Measurements from ENCODE around the gene ACACB.

Gene ACACB

DNA sequence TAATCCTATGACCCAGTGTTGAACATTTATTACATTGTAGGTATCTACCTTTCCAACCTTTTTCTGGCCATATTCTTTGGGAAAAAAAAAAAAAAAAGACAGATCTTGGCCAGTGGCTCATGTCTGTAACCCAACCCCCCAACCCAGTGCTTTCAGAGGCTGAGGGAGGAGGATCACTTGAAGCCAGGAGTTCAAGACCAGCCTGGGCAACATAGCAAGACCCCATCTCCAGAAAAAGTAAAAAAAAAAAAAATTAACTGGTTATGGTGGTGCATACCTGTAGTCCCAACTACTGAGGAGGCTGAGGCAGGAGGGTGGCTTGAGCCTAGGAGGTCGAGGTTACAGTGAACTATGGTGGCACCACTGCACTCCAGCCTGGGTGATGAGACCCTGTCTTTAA lies 58.1 kb downstream of the ACACB start:
- no peak for DNase-seq (ENCODE audit: low spot score)

DNA sequence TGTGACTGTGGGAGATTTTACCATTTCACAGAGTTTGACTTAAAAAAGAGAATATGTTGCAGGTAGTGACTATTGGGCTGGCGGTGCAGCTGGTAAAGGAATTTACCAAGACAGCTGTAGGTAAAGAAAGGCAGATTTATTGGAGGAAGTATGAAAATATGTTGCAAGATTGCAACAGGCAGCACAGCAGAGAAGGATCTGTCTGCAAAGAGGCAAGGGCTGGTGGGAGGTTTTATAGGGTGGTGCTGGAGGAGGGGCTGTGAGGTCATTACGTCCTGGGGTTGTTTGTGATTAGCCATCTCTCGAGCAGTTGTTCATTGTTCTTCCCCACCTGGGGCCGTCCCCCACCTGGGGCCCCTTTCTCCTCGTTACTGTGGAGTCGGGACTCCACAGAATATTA lies 62.1 kb downstream of the ACACB start:
- DNase-seq (ENCODE audit: low spot score), result no peak

DNA sequence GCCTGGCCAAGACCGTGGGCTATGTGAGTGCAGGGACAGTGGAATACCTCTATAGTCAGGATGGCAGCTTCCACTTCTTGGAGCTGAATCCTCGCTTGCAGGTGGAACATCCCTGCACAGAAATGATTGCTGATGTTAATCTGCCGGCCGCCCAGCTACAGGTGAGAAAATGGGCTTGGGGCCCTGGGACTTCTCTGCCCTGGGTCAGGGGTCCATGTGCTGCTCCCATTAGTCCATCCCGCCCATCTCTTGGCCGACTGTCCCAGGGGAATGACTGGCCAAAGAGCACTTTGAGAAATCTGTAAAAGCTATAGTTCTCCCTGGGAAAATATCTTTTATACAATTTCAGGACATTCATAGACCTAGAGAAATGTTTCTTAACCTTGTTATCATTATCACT lies 63.5 kb downstream of the ACACB start:
- DNase-seq (ENCODE audit: low spot score), result no peak

DNA sequence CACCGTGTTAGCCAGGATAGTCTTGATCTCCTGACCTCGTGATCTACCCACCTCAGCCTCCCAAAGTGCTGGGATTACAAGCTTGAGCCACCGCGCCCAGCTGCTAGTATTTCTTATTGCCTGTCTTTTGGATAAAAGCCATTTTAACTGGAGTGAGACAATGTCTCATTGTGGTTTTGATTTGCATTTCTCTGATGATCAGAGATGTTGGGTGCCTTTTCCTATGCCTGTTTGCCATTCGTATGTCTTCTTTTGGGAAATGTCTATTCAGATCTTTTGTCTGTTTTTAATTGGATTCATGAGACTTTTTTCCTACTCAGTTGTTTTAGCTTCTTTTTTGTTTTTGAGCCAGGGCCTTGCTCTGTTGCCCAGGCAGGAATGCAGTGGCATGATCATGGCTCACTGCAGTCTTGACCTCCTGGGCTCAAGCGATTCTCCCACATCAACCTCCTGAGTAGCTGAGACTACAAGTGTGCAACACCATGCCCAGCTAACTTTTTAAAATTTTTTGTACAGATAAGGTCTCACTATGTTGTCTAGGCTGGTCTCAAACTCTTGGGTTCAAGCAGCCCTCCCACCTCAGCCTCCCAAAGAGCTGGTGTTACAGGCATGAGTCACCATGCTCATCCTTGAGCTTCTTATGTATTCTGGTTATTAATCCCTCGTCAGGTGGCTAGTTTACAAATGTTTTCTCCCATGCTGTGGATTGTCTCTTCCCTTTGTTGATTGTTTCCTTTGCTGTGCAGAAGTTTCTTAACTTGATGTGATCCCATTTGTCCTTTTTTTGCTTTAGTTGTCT lies 65.9 kb downstream of the ACACB start:
- peak; percentile 79 for DNase-seq (ENCODE audit: low spot score)

DNA sequence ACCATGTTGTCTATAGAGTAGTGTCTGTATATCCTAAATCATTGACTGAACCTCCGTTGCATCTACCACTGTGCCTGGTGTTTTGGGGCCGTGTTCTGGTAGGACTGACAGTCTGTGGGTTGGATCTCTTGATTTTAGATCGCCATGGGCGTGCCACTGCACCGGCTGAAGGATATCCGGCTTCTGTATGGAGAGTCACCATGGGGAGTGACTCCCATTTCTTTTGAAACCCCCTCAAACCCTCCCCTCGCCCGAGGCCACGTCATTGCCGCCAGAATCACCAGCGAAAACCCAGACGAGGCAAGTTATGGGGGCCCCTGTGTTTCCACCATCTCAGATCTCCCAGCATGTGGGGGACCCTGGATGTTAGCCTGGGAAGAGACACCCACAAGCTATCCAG lies 69.1 kb downstream of the ACACB start:
- DNase-seq (ENCODE audit: low spot score), result no peak

DNA sequence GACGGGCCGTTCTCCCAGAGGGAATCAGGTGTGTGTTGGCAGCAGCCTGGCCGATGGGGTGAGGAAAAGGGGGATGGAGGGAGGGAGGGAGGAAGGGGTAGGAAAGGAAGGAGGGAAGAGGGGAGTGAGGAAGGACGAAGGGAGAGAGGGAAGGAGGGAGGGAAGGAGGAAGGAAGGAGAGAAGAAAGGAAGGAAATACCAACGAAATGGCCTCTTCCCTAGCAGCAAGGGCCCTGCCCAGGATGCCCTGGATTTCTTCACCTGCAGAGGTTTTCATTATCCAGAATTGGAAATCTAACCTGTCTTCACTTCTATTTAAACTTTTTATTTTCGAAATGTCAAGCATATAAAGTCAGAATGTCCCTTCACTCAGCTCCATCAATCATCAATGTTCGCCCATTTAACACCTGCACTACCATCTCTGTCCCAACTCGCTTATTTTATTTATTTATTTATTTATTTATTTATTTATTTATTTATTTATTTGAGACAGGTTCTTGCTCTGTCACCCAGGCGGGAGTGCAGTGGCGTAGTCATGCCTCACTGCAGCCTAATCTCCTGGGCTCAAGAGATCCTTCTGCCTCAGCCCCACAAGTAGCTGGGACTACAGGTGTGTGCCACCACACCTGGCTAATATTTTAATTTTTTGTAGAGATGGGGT lies 70.7 kb downstream of the ACACB start:
- no peak for DNase-seq (ENCODE audit: low spot score)

DNA sequence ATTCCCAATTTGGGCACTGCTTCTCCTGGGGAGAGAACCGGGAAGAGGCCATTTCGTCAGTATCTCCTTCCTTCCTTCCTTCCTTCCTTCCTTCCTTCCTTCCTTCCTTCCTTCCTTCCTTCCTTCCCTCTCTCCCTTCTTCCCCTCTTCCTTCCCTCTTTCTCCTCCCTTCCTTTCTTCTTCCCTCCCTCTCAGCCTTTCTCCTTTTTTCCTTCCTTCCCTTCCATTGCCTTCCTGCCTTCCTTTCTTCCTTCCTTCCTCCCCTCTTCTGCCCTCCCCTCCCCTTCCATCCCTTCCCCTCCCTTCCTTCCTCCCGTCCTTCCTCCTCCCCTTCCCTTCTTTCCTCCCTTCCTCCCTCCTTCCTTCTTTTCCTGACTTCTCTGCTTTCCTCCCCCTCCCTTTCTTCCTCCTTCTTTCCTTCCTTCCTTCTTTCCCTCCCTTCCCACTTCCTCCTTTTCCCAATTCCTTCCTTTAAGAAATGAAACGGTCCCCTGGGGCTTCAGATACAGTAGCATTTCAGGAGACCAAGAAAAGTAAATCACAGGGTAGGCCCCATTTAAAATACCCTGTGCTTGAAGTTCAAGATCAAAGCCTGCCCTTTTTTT lies 71.8 kb downstream of the ACACB start:
- no peak for DNase-seq (ENCODE audit: low spot score)

DNA sequence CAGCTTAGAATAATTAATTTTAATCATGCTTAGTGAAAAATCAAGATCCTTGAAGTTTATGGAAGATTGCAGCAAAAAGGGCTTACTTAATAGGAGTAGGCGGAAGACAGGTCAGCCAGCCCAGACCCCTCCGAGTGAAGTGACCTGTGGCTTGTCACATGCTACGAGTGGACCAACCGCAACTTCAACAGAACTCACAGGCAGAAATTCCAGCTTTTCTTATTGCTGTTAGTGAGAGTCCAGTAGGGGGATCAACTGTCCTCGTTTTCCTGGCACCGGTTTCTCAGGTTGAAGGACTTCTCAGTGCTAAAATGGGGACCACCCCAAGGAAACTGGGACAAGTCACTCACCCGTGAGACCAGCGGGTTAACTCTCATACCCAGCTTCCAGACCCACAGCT lies 72.9 kb downstream of the ACACB start:
- no peak for DNase-seq (ENCODE audit: low spot score)

DNA sequence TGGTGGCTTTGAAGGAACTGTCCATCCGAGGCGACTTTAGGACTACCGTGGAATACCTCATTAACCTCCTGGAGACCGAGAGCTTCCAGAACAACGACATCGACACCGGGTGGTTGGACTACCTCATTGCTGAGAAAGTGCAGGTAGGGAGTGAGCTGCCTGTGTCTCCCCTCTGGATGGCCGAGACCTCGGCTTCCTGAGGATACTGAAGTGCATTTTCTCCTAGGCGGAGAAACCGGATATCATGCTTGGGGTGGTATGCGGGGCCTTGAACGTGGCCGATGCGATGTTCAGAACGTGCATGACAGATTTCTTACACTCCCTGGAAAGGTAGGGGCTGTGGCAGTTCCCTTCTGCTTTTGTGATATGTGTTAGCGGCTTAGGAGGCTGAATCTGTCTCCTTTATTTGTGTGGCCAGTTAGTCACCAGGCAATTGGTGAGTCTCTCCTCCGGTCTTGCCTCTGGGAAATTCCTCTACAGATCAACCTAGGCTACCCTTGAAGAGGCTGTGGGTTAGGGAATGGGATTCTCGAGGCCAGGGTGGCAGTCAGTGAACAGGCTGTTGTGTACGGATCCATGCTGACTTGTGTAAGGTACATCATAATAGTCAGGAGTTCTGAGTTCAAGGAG lies 75.3 kb downstream of the ACACB start:
- DNase-seq (ENCODE audit: low spot score), result no peak

DNA sequence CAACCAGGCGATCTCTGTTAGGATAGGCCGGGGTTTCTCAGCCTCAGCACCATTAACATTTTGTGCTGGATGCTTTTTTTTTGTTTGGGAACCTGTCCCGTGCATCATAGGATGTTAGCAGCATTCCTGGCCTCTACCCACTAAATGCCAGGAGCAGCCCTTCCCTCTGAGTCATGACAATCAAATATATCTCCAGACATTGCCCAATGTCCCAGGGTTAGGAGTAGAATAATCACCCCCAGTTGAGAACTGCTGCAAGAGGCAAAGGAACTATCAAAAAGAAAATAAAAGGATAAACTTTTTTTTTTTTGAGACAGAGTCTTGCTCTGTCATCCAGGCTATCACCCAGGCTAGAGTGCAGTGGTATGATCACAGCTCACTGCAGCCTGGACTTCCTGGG lies 76.0 kb downstream of the ACACB start:
- DNase-seq (ENCODE audit: low spot score), result no peak

DNA sequence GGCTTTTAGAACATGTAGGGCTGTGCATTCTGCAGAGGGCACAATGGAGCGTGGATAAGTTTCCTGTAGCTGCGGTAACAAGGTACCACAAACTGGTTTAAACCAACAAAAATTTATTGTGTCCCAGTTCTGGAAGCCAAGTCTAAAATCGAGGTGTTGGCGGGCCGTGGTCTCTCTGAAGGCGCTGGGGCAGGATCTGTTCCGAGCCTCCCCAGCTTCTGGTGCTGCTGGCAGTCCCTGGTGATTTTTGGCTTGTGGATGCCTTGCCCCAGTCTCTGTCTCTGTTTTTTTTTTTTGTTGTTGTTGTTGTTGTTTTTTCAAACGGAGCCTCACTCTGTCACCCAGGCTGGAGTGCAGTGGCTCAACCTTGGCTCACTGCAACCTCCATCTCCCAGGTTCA lies 77.5 kb downstream of the ACACB start:
- no peak for DNase-seq (ENCODE audit: low spot score)

DNA sequence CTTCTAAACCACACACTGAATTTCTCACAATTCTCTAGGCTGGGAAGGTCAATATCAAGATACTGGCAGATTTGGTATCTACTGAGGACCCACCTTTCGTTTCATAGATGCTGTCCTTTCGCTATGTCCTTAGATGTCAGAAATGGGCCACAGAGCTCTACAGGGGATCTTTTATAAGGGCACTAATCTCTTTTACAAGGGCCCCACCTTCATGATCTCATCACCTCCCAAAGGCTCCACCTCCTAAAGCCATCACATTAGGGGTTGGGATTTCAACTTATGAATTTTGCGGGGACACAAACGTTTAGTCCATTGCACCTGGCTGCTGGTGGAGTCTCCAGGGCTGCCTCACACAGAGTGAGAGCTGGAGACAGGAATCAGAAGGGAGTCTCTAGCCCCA lies 79.9 kb downstream of the ACACB start:
- DNase-seq (ENCODE audit: low spot score), result no peak

DNA sequence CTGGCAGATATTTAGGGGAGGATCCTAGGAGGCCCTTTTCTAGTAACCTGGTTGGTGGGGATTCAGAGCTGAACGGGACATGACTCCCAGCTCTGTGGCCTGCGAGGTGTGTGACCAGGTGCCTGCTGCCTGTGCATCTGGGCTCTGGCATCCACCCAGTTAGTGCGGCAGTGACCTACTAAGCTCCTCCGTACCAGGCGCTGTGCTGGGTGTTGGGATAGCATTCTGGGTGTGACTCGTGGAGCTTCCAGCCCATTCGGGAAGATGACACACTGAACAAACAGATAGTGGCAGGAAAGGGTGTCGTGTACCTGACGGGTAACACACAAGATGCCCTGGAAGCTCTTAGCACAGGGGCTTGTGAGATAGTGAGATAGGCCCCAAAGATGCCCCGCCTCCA lies 80.9 kb downstream of the ACACB start:
- no peak for DNase-seq (ENCODE audit: low spot score)

DNA sequence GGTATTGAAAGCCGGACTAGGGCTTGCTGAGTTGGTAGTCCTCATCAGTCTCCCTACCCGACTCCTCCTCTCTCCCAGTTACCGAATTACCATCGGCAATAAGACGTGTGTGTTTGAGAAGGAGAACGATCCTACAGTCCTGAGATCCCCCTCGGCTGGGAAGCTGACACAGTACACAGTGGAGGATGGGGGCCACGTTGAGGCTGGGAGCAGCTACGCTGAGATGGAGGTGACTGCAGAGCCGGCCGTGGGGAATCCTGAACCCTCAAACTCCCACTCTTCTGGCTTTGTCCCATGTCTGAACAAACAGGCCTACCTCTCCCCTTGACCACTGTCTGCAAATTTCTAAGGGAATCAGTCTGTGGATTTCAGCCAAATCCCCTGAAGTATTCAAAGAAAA lies 82.9 kb downstream of the ACACB start:
- DNase-seq (ENCODE audit: low spot score), result no peak

DNA sequence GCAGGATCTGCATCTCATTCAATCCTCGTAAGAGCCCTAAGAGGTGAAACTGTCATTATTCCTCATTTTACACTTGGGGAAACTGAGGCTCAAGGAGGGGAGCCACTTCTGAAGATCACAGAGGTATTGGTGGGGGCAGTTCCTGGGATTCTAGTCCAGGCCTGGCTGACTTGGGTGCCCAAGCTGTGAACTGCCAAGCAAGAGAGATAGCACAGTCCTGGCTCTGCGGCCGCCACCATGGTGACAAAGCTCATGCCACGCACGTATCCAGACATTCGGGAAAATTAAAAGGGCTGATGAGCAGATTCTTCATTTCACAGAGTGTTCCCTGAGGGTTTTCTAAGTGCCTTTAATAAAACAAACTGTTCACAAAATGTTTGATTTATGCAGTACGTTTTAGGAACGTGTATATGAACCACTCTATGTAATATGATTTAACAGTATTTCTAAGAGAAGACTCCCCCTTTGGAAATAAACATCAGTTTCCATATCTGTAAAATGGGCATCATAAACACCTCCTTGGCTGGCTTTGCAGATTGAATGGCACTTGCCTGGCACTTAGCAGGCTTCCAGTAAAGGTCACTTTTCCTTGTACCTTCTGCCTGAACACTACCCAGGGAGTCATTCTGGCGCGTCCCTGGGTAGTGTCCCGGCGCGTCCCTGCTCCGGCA lies 84.6 kb downstream of the ACACB start:
- no peak for DNase-seq (ENCODE audit: low spot score)

DNA sequence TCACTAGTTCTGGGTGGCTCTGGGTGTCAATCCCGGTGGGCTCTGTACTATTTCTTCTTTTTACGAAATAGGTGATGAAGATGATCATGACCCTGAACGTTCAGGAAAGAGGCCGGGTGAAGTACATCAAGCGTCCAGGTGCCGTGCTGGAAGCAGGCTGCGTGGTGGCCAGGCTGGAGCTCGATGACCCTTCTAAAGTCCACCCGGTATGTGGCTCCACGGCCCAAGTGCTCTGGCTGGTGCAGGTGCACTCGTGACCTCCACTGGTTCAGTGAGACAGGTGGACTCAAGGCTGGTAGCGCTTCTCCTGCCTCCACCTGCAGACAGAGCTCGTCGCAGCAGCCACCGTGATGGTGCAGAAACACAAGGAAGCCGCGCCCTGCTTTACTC lies 85.1 kb downstream of the ACACB start:
- DNase-seq (ENCODE audit: low spot score), result no peak

DNA sequence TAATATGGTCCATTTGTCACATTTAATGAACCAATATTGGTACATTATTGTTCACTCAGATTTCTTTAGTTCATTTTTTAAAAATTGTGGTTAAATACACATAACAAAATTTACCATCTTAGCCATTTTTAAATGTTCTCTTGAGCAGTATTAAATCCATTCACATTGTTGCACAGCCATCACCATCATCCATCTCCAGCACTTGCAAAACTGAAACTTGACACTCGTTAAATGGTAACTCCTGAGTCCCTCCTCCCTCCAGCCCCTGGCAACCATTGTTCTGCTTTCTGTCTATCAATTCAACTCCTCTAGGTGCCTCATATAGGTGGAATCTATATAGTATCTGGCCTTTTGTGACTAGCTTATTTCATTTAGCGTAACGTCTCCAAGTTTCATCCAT lies 86.4 kb downstream of the ACACB start:
- no peak for DNase-seq (ENCODE audit: low spot score)

DNA sequence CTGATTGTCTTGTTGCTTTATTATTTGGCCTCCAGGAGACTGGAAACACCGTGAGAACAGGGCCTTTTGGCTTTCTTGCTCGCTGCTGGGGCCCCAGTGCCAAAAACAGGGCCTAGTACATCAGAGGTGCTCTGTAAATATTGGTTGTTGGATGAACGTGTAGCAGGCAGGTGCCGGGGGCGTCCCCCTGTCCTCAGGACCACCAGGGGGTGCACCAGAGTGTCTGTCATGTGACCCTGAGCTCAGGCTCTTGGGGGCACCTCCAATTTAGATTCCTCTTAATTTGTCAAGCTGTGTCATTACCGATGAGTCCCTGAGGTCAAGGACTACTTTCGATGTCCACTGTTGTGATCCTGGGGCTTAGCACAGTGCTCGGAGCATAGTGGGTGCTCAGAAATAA lies 87.1 kb downstream of the ACACB start:
- no peak for DNase-seq (ENCODE audit: low spot score)

DNA sequence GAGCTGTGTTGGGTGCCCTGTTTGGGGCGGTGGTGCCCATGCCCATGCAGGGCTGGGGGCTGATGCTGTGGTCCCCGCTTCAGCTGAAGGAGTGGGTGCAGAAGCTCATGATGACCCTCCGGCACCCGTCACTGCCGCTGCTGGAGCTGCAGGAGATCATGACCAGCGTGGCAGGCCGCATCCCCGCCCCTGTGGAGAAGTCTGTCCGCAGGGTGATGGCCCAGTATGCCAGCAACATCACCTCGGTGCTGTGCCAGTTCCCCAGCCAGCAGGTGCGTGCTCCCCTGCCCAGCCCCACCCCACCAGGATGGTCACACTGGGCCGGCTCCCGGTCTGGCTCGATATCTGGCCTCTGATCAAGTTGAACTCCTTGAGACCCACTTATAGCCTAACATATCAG lies 92.7 kb downstream of the ACACB start:
- no peak for DNase-seq (ENCODE audit: low spot score)

DNA sequence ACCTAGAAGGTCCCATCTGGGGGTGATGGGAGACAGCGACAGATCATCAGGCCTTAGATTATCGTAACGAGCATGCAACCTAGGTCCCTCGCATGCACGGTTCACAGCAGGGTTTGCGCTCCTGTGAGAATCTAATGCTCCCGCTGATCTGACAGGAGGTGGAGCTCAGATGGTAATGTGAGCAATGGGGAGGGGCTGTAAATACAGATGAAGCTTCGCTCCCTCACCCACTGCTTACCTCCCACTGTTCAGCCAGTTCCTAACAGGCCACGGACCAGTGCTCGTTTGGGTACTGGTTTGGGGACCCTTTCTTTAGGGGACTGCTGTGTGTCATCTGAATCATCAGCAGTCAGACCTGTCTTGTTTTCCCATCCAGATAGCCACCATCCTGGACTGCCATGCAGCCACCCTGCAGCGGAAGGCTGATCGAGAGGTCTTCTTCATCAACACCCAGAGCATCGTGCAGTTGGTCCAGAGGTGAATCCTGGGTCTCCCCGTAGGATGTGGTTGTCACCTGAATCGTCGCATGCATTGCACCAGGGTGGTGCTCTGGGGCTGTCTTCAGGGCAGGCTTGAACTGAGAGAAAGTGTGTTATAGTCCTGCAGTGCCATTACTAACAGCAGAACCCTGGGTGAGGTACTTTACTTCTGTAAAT lies 96.2 kb downstream of the ACACB start:
- DNase-seq (ENCODE audit: low spot score), result no peak

DNA sequence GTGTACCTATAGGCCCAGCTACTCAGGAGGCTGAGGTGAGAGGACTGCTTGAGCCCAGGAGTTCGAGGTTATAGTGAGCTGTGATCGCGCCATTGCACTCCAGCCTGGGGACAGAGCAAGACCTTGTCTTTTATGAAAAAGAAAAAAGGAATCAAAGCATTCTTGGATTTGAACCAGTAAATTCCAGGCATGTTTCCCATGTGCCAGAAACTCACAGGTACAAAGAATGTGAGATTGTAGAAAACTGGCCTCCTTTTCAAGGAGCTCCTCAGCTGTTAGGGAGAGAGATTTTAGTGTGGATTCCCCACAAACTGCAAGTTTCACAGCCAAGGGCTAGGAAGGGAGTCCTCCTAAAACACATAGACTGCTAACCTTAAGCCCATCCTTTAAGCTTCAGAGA lies 97.7 kb downstream of the ACACB start:
- DNase-seq (ENCODE audit: low spot score), result no peak

DNA sequence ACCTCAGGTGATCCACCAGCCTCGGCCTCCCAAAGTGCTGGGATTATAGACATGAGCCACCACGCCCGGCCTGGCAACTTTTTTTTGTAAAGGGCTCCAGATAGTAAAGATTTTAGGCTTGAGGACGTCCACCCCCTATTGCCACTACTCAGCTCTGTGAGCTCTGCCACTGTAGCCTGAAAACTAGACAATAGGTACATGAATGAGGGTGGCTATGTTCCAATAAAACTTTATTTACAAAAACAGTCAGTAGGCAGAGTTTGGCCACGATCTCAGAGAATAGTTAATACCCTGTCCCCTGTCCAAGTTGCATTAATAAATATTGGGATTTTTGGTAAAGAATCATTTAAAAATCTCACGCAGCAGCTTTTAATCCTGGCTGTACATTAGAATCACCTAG lies 102.6 kb downstream of the ACACB start:
- DNase-seq (ENCODE audit: low spot score), result no peak
